Colon (tissue), 2 donors: ENCODE results near the gene ZNF606.

Experiments used
- FAIRE-seq: peaks from 2 replicates; lab custom pipeline; 2012; peaks lifted over from hg19 to GRCh38; lab: Jason Lieb, UNC
- donor health status: control.
- donor health status: control.

The ZNF606 gene

DNA sequence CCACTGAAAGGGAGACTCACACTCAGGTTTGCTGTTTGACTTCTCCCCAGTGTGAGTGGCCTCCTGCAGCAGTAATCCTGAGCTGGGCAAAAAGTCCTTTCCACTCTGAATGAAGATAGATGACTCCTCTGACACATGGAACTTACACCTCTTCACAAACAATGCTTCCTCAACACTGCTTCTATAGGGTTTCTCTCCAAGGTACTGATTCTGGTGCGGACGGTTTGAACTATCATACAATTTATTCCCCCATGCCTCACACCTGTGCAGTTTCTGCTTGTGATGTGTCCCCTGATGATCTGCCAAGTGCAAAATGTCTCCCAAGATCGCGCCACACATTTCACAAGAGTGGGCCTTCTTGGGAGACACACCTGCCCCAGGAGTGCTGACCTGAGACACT, 75.0 kb downstream of the ZNF606 start:
- FAIRE-seq: no peak
